Left ventricle myocardium inferior (tissue), 1 donor: ENCODE data around the gene B3GNT7. TPM values are rescaled to one million over a fixed set of nuclear protein-coding genes. Genes with fewer than 3 reads are reported as not detected.
"Not testable (repeated sequence)": the region's sequence is repeated elsewhere in the genome, so short reads cannot be mapped to it uniquely, and the experiment has no call there.

Experiments
- DNase-seq: peaks from one replicate; pipeline ENCODE4 v3.0.0-alpha.2; 2020
- H3K27ac ChIP-seq: fragments of 200-600 bp; replicated peaks from 2 replicates; pipeline ENCODE4 v1.8.0; 2021
- H3K27me3 ChIP-seq: fragments of 200-600 bp; 2 replicates; pipeline ENCODE4 v1.8.0; 2021; ENCODE audit warnings: low read depth
- H3K36me3 ChIP-seq: fragments of 200-600 bp; 2 replicates; pipeline ENCODE4 v1.8.0; 2021
- H3K4me1 ChIP-seq: fragments of 200-600 bp; 2 replicates; pipeline ENCODE4 v1.8.0; 2021
- H3K4me3 ChIP-seq: fragments of 200-600 bp; 2 replicates; pipeline ENCODE4 v1.8.0; 2021; ENCODE audit warnings: mild to moderate bottlenecking, moderate library complexity
- H3K9me3 ChIP-seq: fragments of 200-600 bp; replicated peaks from 2 replicates; pipeline ENCODE4 v1.8.0; 2021
- intact Hi-C: fragments of 100-400 bp; cut with micrococcal nuclease; formaldehyde crosslinking; loops from one replicate; pipeline ENCODE4 v1.11.0; 2022
- total RNA-seq: library from RNA; stranded (reverse); fragmentation: NEBNext Ultra II Directional; extraction: Animal tissue kit (Norgen Biotek cat#: 25700); gene quantifications from one replicate; pipeline ENCODE4 v1.2.1, GENCODE V29; 2021
- TF ChIP-seq, protein P1 (sequence below): fragments of 200-600 bp; IDR thresholded peaks from 2 replicates; pipeline ENCODE4 v1.8.0; 2021; ENCODE audit warnings: antibody characterized with exemption, mild to moderate bottlenecking, borderline replicate concordance
- donor health status: DM: no; HTN: yes; CAD: no; lungs with severe emphysema.

Gene B3GNT7
- total RNA-seq, 1 donor from 2014 or later = 2.4 TPM

DNA sequence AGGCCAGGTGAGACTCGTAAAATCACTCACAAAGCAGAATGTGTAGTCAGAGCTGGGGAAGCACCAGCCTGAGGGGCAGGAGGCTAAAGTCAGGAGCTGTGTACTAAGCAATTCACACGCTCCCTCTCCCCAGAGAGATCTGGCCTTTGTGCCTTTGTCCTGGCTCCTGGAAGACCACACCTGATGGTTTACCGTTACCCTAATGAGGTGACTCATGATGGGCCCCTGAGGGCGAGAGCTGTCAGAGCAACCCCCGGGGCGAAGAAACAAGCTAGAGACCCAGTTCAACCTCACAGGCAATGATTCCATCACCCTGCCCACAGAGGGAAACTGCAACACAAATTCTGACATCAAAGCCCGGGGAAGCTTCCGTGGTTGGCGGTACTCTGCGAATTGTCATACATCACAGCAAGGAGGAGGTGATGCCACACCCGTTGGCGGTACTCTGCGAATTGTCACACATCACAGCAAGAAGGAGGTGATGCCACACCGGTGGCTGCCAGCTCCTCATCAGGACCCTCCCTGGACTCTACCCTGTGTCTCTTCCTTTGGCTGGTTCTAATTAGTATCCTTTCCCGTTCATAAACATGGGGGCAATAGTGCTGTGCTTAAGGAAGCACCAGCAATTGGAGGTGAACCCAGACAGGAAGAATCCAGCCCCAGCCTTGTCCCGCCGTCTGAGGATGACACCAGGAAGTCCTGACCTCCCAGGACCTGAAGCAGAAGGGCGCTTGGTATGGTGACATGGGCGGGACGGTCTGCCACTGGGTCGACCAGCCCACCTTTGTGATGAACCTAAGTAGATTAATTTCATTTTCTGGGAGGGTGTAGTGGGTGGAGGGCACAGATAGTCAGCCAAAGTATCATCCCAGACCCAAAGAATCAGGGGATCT is 30.5 kb downstream of the B3GNT7 start:
- intact Hi-C loops = no loop called here
- Histone ChIP-seq H3K27me3 (no peaks in the 10 kb centered on the region), H3K9me3 (no peaks in the 10 kb centered on the region), H3K27ac (no peak overlapping the region), H3K4me3 (no peak overlapping the region), H3K4me1 (no peaks in the 10 kb centered on the region), H3K36me3 (no peaks in the 10 kb centered on the region)
- no peak for DNase-seq
- TF ChIP-seq, protein P1, sequence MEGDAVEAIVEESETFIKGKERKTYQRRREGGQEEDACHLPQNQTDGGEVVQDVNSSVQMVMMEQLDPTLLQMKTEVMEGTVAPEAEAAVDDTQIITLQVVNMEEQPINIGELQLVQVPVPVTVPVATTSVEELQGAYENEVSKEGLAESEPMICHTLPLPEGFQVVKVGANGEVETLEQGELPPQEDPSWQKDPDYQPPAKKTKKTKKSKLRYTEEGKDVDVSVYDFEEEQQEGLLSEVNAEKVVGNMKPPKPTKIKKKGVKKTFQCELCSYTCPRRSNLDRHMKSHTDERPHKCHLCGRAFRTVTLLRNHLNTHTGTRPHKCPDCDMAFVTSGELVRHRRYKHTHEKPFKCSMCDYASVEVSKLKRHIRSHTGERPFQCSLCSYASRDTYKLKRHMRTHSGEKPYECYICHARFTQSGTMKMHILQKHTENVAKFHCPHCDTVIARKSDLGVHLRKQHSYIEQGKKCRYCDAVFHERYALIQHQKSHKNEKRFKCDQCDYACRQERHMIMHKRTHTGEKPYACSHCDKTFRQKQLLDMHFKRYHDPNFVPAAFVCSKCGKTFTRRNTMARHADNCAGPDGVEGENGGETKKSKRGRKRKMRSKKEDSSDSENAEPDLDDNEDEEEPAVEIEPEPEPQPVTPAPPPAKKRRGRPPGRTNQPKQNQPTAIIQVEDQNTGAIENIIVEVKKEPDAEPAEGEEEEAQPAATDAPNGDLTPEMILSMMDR = no peak

DNA sequence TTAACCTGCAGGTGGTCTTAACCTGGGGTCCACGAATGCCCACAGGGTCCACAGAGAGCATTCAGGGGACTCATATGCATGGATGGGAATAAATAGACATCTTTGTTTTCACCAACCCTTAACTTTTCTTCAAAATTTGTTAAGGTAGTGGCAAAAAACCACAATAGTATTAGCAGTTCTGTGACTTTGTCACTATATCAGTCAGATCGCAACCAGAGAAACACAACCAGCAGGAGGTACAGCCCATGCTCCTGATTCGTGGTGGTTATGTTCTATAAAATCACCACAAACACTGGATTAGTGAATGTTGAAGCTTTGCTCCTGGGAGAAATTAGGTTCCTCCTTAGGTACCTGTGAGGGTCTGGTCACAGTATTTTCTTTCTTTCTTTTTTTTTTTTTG is 31.6 kb downstream of the B3GNT7 start:
- DNase-seq = no peak
- no peaks in the 10 kb centered on the region for H3K27me3 ChIP-seq
- no peak overlapping the region for H3K27ac ChIP-seq
- no peak overlapping the region for H3K4me3 ChIP-seq
- intact Hi-C loops = no loop called here
- H3K36me3 ChIP-seq = no peaks in the 10 kb centered on the region
- TF ChIP-seq, protein P1 = no peak
- H3K4me1 ChIP-seq = no peaks in the 10 kb centered on the region
- no peaks in the 10 kb centered on the region for H3K9me3 ChIP-seq

DNA sequence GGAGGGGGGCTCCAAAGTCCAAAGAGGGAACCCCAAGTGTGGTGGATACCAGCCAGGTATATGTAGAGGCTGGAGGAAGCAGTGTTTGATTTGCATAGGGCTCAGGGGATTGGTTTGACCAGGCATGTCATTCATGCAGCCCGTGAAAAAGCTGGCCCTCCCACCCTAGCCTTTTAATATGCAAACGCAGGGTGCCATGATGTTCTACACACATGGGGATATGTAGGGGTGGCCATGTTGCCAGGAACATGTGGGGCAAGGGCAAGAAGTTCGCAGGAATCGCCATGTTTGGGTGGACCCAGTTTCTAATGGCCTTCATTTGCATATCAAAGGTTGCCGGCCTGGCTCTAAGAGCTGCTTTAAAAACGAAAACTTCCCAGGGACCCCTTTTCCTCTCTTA is 33.6 kb downstream of the B3GNT7 start:
- intact Hi-C loops = no loop called here
- DNase-seq = no peak
- H3K9me3 ChIP-seq = no peaks in the 10 kb centered on the region
- TF ChIP-seq, protein P1 = no peak
- no peak overlapping the region for H3K4me3 ChIP-seq
- H3K4me1 ChIP-seq = no peaks in the 10 kb centered on the region
- no peak overlapping the region for H3K27ac ChIP-seq
- no peaks in the 10 kb centered on the region for H3K36me3 ChIP-seq
- H3K27me3 ChIP-seq = no peaks in the 10 kb centered on the region

DNA sequence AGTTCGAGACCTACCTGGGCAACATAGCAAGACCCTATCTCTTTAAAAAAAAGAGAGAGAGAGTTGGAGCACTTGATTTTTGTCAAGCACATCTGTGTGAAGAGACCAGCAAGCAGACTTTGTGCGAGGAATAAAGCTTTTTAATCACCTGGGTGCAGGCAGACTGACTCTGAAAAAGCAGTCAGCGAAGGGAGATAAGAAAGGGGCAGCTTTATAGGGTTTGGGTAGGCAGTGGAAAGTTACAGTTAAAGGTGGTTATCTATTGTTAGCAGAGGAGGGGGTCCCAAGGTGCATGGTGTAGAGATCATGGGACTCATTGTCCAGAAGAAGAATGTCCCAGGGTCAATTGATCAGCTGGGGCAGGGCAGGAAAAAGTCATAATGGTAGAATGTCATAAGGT is 34.4 kb downstream of the B3GNT7 start:
- no peak for DNase-seq
- H3K4me3 ChIP-seq = no peak overlapping the region
- no peak overlapping the region for H3K27ac ChIP-seq
- no peaks in the 10 kb centered on the region for H3K4me1 ChIP-seq
- TF ChIP-seq, protein P1 = no peak
- intact Hi-C loops = no loop called here
- H3K36me3 ChIP-seq = no peaks in the 10 kb centered on the region
- no peaks in the 10 kb centered on the region for H3K27me3 ChIP-seq
- no peaks in the 10 kb centered on the region for H3K9me3 ChIP-seq

DNA sequence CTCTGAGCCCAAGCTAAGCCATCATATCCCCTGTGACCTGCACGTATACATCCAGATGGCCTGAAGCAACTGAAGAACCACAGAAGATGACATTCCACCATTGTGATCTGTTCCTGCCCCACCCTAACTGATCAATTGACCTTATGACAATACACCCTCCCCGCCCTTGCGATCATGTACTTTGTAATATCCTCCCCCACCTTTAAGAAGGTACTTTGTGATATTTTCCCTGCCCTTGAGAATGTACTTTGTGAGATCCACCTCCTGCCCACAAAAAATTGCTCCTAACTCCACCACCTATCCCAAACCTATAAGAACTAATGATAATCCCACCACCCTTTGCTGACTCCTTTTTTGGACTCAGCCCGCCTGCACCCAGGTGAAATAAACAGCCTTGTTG is 34.9 kb downstream of the B3GNT7 start:
- H3K27me3 ChIP-seq, H3K9me3 ChIP-seq, DNase-seq, H3K4me1 ChIP-seq, H3K36me3 ChIP-seq, intact Hi-C loops, H3K27ac ChIP-seq, H3K4me3 ChIP-seq: not testable (repeated sequence)

DNA sequence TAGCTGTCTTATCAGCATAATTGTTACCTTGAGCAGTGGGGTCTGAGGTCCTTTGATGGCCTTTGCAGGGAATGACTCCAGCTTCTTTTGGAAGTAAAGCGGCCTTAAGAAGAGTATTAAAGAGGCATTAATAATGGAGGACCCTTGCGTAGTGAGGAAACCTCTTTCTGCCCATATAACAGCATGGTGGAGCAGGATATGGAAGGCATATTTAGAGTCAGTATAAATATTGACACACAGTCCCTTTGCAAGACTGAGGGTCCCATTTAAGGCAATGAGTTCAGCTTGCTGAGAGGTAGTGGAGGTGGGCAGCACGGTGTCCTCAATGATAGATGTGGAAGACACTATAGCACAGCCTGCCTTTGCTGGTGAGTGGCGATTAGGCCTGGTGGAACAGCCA is 36.1 kb downstream of the B3GNT7 start:
- Histone ChIP-seq H3K4me1 (no peaks in the 10 kb centered on the region), H3K9me3 (no peaks in the 10 kb centered on the region), H3K27ac (no peak overlapping the region), H3K4me3 (no peak overlapping the region), H3K27me3 (no peaks in the 10 kb centered on the region), H3K36me3 (no peaks in the 10 kb centered on the region)
- DNase-seq = no peak
- TF ChIP-seq, protein P1 = no peak
- intact Hi-C loops = no loop called here
